ENCODE measurements around the gene ATAT1. TPM values are rescaled to one million over a fixed set of nuclear protein-coding genes. Genes with fewer than 3 reads are reported as not detected.

Gene ATAT1
- total and polyA plus RNA-seq, 9 of the 15 experiments (the other 6 are each of a cell fraction or from before 2014, with no cell fraction given) = 0.65 to 5.8 (median 1.6) TPM

- no peak for TF ChIP-seq THAP12 (CRISPR knock-in tag; IDR thresholded peaks at IDR 0.05)
- TF ChIP-seq SLC30A9 (CRISPR knock-in tag; IDR thresholded peaks at IDR 0.05) = no peak
- no peak for TF ChIP-seq GTF3C2 (IDR thresholded peaks at IDR 0.05; ENCODE audit: borderline replicate concordance, extremely low read depth, insufficient read length)
- TF ChIP-seq ZNF436 (CRISPR knock-in tag; IDR thresholded peaks at IDR 0.05) = no peak
- TF ChIP-seq HEY1 (CRISPR knock-in tag; IDR thresholded peaks at IDR 0.05; ENCODE audit: borderline replicate concordance) = no peak
- no peak for TF ChIP-seq ZNF232 (CRISPR knock-in tag; IDR thresholded peaks at IDR 0.05)
- no peak; the same call in 1 of the 2 replicates for TF ChIP-seq RFX1 (IDR thresholded peaks at IDR 0.05)
- TF ChIP-seq HMBOX1 (IDR thresholded peaks at IDR 0.05) = no peak
- no peak for TF ChIP-seq RBM14 (IDR thresholded peaks at IDR 0.05; ENCODE audit: borderline replicate concordance, insufficient read depth, low read depth, low read length)
- no peak for TF ChIP-seq KAT8 (IDR thresholded peaks at IDR 0.05; ENCODE audit: low read depth)
- no peak for TF ChIP-seq ZBTB26 (CRISPR knock-in tag; IDR thresholded peaks at IDR 0.05)
- no peak for TF ChIP-seq ZNF197 (CRISPR knock-in tag; IDR thresholded peaks at IDR 0.05; ENCODE audit: low read depth)
- no peak for TF ChIP-seq ZNF561 (CRISPR knock-in tag; conservative IDR thresholded peaks at IDR 0.05)
- no peak for TF ChIP-seq MAFK (IDR thresholded peaks at IDR 0.05; ENCODE audit: low read length)
- TF ChIP-seq UBTF (IDR thresholded peaks at IDR 0.05; ENCODE audit: borderline replicate concordance in 1 of 2, low read depth in 2 of 2, low read length in 2 of 2) = no peak
Measured at GRCh38 chr6:30626484-30627366, at the start of gene ATAT1 (continued).

All from K562 (cell line).